Measurements from ENCODE around the gene KRTAP9-6. TPM values are rescaled to one million over a fixed set of nuclear protein-coding genes. Genes with fewer than 3 reads are reported as not detected.
"Not testable (repeated sequence)": the region's sequence is repeated elsewhere in the genome, so short reads cannot be mapped to it uniquely, and the experiment has no call there.

KRTAP9-6 gene
- polyA plus RNA-seq, 1 donor from 2014 or later, result not detected

DNA sequence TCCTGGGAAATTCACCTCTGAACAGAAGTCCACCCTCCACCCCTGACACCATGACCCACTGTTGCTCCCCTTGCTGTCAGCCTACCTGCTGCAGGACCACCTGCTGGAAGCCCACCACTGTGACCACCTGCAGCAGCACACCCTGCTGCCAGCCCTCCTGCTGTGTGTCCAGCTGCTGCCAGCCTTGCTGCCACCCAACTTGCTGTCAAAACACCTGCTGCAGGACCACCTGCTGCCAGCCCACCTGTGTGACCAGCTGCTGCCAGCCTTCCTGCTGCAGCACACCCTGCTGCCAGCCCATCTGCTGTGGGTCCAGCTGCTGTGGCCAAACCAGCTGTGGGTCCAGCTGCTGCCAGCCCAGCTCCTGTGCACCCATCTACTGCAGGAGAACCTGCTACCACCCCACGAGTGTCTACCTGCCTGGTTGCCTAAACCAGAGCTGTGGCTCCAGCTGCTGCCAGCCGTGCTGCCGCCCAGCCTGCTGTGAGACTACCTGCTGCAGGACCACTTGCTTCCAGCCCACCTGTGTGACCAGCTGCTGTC, 10.5 kb downstream of the KRTAP9-6 start, which contains the start of gene KRTAP9-7:
Gene KRTAP9-7, plus strand, starts transcription at position 51 of the 543 bp plus-strand sequence. Its CDS starts 0 bp downstream, at position 51.
- H3K79me2 ChIP-seq (replicated peaks; ENCODE audit: insufficient read depth, low read length); H3K4me2 ChIP-seq (ENCODE audit: low read length); H3F3A ChIP-seq (ENCODE audit: insufficient read depth, low read length, poor library complexity, severe bottlenecking); H3K4me3 ChIP-seq (ENCODE audit: low read length); H4K20me1 ChIP-seq (ENCODE audit: insufficient read depth); H2AFZ ChIP-seq (ENCODE audit: low read depth, low read length); H3K27ac ChIP-seq (ENCODE audit: low read length); H3K9ac ChIP-seq (ENCODE audit: low read length); H3K9me3 ChIP-seq (ENCODE audit: low read length); H3K9me2 ChIP-seq (ENCODE audit: insufficient read depth, low read length); H3K27me3 ChIP-seq (ENCODE audit: insufficient read depth, low read depth, low read length); H3K36me3 ChIP-seq (ENCODE audit: insufficient read depth, low read length): not testable (repeated sequence)

DNA sequence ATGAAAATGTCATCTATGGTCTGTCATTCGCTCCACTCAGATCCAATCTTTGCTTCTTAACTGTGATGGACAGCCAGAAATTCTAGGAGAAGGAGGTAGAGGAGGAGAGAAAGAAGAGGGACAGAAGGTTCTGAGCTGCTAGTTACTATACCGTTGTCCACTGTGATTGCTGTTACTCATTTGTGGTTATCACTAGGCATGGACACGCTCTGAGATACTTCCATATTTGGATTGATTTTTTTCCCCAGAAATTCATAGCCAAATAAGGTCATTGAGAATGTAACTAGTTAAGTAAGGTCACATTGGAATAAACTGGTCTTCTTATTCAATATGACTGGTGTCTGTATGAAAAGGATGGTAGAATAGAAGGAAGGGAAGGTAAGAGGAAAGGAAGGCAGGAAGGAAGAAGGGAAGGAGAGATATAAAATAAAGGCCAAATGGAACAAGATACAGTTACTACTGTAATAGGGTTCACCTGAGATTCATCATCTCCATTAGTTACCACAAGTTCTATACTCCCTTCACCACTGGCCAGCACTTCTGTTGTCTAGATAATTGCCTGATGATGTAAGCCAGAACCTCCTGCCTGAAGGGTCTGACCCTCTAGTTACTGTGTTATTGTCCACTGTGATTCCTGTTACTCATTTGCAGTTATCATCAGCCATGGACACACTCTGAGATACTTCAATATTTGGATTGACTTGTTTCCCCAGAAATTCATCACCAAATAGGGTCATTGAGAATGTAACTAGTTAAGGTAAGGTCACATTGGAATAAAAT, 13.2 kb downstream of the KRTAP9-6 start:
- Histone ChIP-seq H3K9ac (ENCODE audit: low read length) (no peak overlapping the region), H3K27me3 (ENCODE audit: insufficient read depth, low read depth, low read length) (no peaks in the 10 kb centered on the region), H3K79me2 (replicated peaks; ENCODE audit: insufficient read depth, low read length) (no peaks in the 10 kb centered on the region)

More for the DNA sequence above, 13.2 kb downstream of the KRTAP9-6 start:
- H3K36me3 ChIP-seq (ENCODE audit: insufficient read depth, low read length), result no peaks in the 10 kb centered on the region
- H3K27ac ChIP-seq (ENCODE audit: low read length), result no peak overlapping the region
- TF ChIP-seq EP300 (conservative IDR thresholded peaks at IDR 0.05; ENCODE audit: poor library complexity, severe bottlenecking), result no peak
- TF ChIP-seq SMC3 (conservative IDR thresholded peaks at IDR 0.05; ENCODE audit: poor library complexity), result no peak
- no peak for TF ChIP-seq EZH2 (IDR thresholded peaks at IDR 0.05; ENCODE audit: borderline replicate concordance, insufficient read depth, low read length, poor library complexity, severe bottlenecking)
- TF ChIP-seq POLR2AphosphoS5 (IDR thresholded peaks at IDR 0.05), result no peak
- no peak for TF ChIP-seq CTCF (IDR thresholded peaks at IDR 0.05; ENCODE audit: poor library complexity, severe bottlenecking)
- TF ChIP-seq TAF1 (IDR thresholded peaks at IDR 0.05; ENCODE audit: low read depth), result no peak
- TF ChIP-seq RAD21 (conservative IDR thresholded peaks at IDR 0.05), result no peak
- TF ChIP-seq, protein P1, sequence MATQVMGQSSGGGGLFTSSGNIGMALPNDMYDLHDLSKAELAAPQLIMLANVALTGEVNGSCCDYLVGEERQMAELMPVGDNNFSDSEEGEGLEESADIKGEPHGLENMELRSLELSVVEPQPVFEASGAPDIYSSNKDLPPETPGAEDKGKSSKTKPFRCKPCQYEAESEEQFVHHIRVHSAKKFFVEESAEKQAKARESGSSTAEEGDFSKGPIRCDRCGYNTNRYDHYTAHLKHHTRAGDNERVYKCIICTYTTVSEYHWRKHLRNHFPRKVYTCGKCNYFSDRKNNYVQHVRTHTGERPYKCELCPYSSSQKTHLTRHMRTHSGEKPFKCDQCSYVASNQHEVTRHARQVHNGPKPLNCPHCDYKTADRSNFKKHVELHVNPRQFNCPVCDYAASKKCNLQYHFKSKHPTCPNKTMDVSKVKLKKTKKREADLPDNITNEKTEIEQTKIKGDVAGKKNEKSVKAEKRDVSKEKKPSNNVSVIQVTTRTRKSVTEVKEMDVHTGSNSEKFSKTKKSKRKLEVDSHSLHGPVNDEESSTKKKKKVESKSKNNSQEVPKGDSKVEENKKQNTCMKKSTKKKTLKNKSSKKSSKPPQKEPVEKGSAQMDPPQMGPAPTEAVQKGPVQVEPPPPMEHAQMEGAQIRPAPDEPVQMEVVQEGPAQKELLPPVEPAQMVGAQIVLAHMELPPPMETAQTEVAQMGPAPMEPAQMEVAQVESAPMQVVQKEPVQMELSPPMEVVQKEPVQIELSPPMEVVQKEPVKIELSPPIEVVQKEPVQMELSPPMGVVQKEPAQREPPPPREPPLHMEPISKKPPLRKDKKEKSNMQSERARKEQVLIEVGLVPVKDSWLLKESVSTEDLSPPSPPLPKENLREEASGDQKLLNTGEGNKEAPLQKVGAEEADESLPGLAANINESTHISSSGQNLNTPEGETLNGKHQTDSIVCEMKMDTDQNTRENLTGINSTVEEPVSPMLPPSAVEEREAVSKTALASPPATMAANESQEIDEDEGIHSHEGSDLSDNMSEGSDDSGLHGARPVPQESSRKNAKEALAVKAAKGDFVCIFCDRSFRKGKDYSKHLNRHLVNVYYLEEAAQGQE (IDR thresholded peaks at IDR 0.05; ENCODE audit: borderline replicate concordance), result no peak
- TF ChIP-seq MXI1 (conservative IDR thresholded peaks at IDR 0.05; ENCODE audit: poor library complexity, severe bottlenecking), result no peak
- no peak overlapping the region for H3K4me2 ChIP-seq (ENCODE audit: low read length)
- H4K20me1 ChIP-seq (ENCODE audit: insufficient read depth), result no peaks in the 10 kb centered on the region
- H3K4me3 ChIP-seq (ENCODE audit: low read length), result no peak overlapping the region
- H3K9me3 ChIP-seq (ENCODE audit: low read length), result no peaks in the 10 kb centered on the region
- no peak overlapping the region for H2AFZ ChIP-seq (ENCODE audit: low read depth, low read length)
- no peaks in the 10 kb centered on the region for H3F3A ChIP-seq (ENCODE audit: insufficient read depth, low read length, poor library complexity, severe bottlenecking)
- no peaks in the 10 kb centered on the region for H3K9me2 ChIP-seq (ENCODE audit: insufficient read depth, low read length)

Measured in neural cell (in vitro differentiated cells).